Measurements from ENCODE around the gene CDC123.

- TF ChIP-seq, protein P1, sequence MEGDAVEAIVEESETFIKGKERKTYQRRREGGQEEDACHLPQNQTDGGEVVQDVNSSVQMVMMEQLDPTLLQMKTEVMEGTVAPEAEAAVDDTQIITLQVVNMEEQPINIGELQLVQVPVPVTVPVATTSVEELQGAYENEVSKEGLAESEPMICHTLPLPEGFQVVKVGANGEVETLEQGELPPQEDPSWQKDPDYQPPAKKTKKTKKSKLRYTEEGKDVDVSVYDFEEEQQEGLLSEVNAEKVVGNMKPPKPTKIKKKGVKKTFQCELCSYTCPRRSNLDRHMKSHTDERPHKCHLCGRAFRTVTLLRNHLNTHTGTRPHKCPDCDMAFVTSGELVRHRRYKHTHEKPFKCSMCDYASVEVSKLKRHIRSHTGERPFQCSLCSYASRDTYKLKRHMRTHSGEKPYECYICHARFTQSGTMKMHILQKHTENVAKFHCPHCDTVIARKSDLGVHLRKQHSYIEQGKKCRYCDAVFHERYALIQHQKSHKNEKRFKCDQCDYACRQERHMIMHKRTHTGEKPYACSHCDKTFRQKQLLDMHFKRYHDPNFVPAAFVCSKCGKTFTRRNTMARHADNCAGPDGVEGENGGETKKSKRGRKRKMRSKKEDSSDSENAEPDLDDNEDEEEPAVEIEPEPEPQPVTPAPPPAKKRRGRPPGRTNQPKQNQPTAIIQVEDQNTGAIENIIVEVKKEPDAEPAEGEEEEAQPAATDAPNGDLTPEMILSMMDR (IDR thresholded peaks at IDR 0.05; ENCODE audit: insufficient read depth, low read length), result no peak
- TF ChIP-seq GABPA (IDR thresholded peaks at IDR 0.05; ENCODE audit: low read depth), result no peak
- TF ChIP-seq SPI1 (IDR thresholded peaks at IDR 0.05; ENCODE audit: borderline replicate concordance, low read depth), result no peak
Measured at GRCh38 chr10:12279281-12279680, 83.3 kb downstream of the CDC123 start.
